ENCODE results near the gene POLK. TPM values are rescaled to one million over a fixed set of nuclear protein-coding genes. Genes with fewer than 3 reads are reported as not detected.
"Not testable (repeated sequence)": the region's sequence is repeated elsewhere in the genome, so short reads cannot be mapped to it uniquely, and the experiment has no call there.

POLK gene
- total RNA-seq, 2 experiments from 2014 or later = 16.0 to 29.5 TPM

DNA sequence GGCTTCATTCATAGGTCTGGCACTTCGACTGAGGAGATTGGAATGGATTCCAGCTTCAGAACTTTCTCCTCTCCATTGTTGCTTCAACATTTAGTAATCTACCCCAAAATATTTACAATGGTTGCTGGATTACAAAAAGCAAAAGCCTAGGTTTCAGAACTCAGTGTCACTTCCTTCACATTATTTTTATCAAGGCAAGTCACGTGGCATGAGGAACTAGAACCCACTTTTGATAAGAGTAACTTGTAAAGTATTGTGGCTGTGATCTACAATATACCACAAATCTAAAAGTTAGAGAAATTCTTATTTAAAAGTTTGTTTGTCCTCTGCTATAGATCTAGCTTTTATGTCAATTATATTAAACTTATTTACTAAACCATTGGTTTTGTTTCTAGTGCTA is 59.9 kb downstream of the POLK start:
- Histone ChIP-seq H3K4me2 (ENCODE audit: low read length) (peak overlapping the region; percentile 1; the same call in 1 of the 2 replicates), H4K20me1 (ENCODE audit: insufficient read depth, low read length) (no peaks in the 10 kb centered on the region), H3K36me3 (ENCODE audit: insufficient read depth, low read length) (peaks cover 6% of the 10 kb centered on the region), H2AFZ (ENCODE audit: low read length) (no peak overlapping the region), H3K27ac (ENCODE audit: low read depth, low read length, poor library complexity, severe bottlenecking) (no peak overlapping the region), H3K4me1 (ENCODE audit: insufficient read depth, low read length, poor library complexity, severe bottlenecking) (peaks cover 25% of the 10 kb centered on the region), H3K79me2 (ENCODE audit: insufficient read depth, low read depth, low read length) (no peaks in the 10 kb centered on the region), H3K9me3 (ENCODE audit: low read length) (no peaks in the 10 kb centered on the region), H3K4me3 (ENCODE audit: low read depth, low read length, poor library complexity, severe bottlenecking) (no peak overlapping the region), H3K9me2 (ENCODE audit: insufficient read depth, low read length) (no peaks in the 10 kb centered on the region)
- TF ChIP-seq, protein P1, sequence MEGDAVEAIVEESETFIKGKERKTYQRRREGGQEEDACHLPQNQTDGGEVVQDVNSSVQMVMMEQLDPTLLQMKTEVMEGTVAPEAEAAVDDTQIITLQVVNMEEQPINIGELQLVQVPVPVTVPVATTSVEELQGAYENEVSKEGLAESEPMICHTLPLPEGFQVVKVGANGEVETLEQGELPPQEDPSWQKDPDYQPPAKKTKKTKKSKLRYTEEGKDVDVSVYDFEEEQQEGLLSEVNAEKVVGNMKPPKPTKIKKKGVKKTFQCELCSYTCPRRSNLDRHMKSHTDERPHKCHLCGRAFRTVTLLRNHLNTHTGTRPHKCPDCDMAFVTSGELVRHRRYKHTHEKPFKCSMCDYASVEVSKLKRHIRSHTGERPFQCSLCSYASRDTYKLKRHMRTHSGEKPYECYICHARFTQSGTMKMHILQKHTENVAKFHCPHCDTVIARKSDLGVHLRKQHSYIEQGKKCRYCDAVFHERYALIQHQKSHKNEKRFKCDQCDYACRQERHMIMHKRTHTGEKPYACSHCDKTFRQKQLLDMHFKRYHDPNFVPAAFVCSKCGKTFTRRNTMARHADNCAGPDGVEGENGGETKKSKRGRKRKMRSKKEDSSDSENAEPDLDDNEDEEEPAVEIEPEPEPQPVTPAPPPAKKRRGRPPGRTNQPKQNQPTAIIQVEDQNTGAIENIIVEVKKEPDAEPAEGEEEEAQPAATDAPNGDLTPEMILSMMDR (conservative IDR thresholded peaks at IDR 0.05; ENCODE audit: low read length) = no peak
- no peak for TF ChIP-seq EZH2phosphoT487 (IDR thresholded peaks at IDR 0.05; ENCODE audit: borderline replicate concordance, low read depth, low read length)
- CTCF ChIA-PET (ENCODE audit: unreplicated experiment) = no interaction called here
- POLR2A ChIA-PET = no interaction called here
- no peak for DNase-seq (ENCODE audit: low spot score)
- BruUV-seq (replicated peaks) = no TSS peak
- intact Hi-C loops (cut with micrococcal nuclease; ENCODE audit: unreplicated experiment) = no loop called here

DNA sequence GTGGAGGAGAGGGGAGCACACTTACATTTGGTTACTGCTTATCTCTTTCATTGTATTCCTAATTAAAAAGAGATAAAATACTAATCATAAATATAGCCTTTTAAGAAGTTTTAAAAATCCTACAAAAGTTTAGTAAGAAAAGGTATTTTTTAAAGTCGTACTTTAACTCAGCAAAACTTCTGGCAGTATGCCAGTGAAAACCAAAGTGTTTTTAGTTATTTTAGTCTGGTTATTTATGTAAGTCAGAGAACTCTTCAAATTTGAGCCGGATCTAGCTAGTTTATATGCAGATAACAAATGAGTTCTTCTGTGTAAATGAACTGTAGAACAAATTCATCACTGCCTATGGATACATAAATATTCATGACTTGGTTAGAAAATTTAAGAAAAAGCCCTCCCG is 63.1 kb downstream of the POLK start:
- no peak for TF ChIP-seq EZH2phosphoT487 (IDR thresholded peaks at IDR 0.05; ENCODE audit: borderline replicate concordance, low read depth, low read length)
- TF ChIP-seq, protein P1 (conservative IDR thresholded peaks at IDR 0.05; ENCODE audit: low read length) = no peak
- CTCF ChIA-PET (ENCODE audit: unreplicated experiment) = no interaction called here
- no peaks in the 10 kb centered on the region for H3K79me2 ChIP-seq (ENCODE audit: insufficient read depth, low read depth, low read length)
- H3K27ac ChIP-seq (ENCODE audit: low read depth, low read length, poor library complexity, severe bottlenecking) = no peak overlapping the region
- no TSS peak for BruUV-seq (replicated peaks)
- DNase-seq (ENCODE audit: low spot score) = no peak
- H3K4me1 ChIP-seq (ENCODE audit: insufficient read depth, low read length, poor library complexity, severe bottlenecking) = peaks cover 25% of the 10 kb centered on the region
- no peaks in the 10 kb centered on the region for H3K9me3 ChIP-seq (ENCODE audit: low read length)
- POLR2A ChIA-PET = interaction anchor here (1.0 to 2.0 kb wide), 3 partner anchors 12 to 33 kb away, joined by 3 to 9 read pairs (median 3); no protein-coding TSS in a partner anchor
- H4K20me1 ChIP-seq (ENCODE audit: insufficient read depth, low read length) = no peaks in the 10 kb centered on the region
- H3K9me2 ChIP-seq (ENCODE audit: insufficient read depth, low read length) = no peaks in the 10 kb centered on the region
- peaks cover 10% of the 10 kb centered on the region for H3K36me3 ChIP-seq (ENCODE audit: insufficient read depth, low read length)
- H3K4me2 ChIP-seq (ENCODE audit: low read length) = peak overlapping the region; percentile 38; the same call in 1 of the 2 replicates
- intact Hi-C loops (cut with micrococcal nuclease; ENCODE audit: unreplicated experiment) = no loop called here
- H2AFZ ChIP-seq (ENCODE audit: low read length) = no peak overlapping the region
- H3K4me3 ChIP-seq (ENCODE audit: low read depth, low read length, poor library complexity, severe bottlenecking) = no peak overlapping the region

DNA sequence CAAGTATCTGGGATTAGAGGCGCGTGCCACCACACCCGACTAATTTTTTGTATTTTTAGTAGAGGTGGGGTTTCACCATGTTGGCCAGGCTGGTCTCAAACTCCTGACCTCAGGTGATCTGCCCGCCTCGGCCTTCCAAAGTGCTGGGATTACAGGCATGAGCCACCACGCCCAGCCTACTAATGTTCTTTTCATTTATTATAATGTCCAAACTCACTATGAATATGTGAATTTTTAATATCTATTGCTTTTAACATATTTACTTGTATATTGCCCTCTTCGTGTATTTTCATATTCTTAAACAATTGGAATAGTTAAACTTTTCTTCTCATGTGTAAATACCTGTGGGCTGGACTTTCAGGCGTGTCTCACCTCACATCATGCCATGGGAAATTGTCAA is 66.6 kb downstream of the POLK start:
- H3K9me3 ChIP-seq (ENCODE audit: low read length); H2AFZ ChIP-seq (ENCODE audit: low read length); intact Hi-C loops (cut with micrococcal nuclease; ENCODE audit: unreplicated experiment); DNase-seq (ENCODE audit: low spot score); BruUV-seq (replicated peaks); H3K4me2 ChIP-seq (ENCODE audit: low read length); H3K79me2 ChIP-seq (ENCODE audit: insufficient read depth, low read depth, low read length); H4K20me1 ChIP-seq (ENCODE audit: insufficient read depth, low read length); H3K27ac ChIP-seq (ENCODE audit: low read depth, low read length, poor library complexity, severe bottlenecking); H3K4me3 ChIP-seq (ENCODE audit: low read depth, low read length, poor library complexity, severe bottlenecking); H3K9me2 ChIP-seq (ENCODE audit: insufficient read depth, low read length); CTCF ChIA-PET (ENCODE audit: unreplicated experiment): not testable (repeated sequence)
- peaks cover 17% of the 10 kb centered on the region for H3K4me1 ChIP-seq (ENCODE audit: insufficient read depth, low read length, poor library complexity, severe bottlenecking)
- H3K36me3 ChIP-seq (ENCODE audit: insufficient read depth, low read length) = peaks cover 26% of the 10 kb centered on the region
- POLR2A ChIA-PET = interaction anchor here (1.1 kb wide), 1 partner anchor 58 kb away, joined by 3 read pairs; no protein-coding TSS in a partner anchor
